K562 (cell line): ENCODE results near the gene LEO1.

ENCODE experiments used
- GABPA ChIP-seq: fragments of 200-800 bp; sonication (Bioruptor generic); conservative IDR thresholded peaks from 2 replicates; pipeline ENCODE4 v1.6.1; 2016; ENCODE audit warnings: low read depth, missing genetic modification characterization, missing compliant biosample characterization
- TAF15 ChIP-seq: fragments of 200-400 bp; formaldehyde crosslinking; IDR thresholded peaks from 2 replicates; pipeline ENCODE4 v1.6.1; 2017; ENCODE audit warnings: mild to moderate bottlenecking, low read depth, low read length, moderate library complexity
- ZBTB1 ChIP-seq: sonication (generic); formaldehyde crosslinking; IDR thresholded peaks from 2 replicates; pipeline ENCODE4 v1.8.1; 2023; ENCODE audit warnings: missing genetic modification reagents, low read depth, mild to moderate bottlenecking, borderline replicate concordance
- TF ChIP-seq, protein P1 (sequence below): fragments of 250-450 bp; sonication (Bioruptor Pico); IDR thresholded peaks from 2 replicates; pipeline ENCODE4 v1.9.0; 2021; ENCODE audit warnings: mild to moderate bottlenecking, inconsistent platforms

- TF ChIP-seq ZBTB1 (CRISPR knock-in tag) = no peak
- no peak for TF ChIP-seq GABPA
- TF ChIP-seq TAF15 = no peak
- TF ChIP-seq, protein P1, sequence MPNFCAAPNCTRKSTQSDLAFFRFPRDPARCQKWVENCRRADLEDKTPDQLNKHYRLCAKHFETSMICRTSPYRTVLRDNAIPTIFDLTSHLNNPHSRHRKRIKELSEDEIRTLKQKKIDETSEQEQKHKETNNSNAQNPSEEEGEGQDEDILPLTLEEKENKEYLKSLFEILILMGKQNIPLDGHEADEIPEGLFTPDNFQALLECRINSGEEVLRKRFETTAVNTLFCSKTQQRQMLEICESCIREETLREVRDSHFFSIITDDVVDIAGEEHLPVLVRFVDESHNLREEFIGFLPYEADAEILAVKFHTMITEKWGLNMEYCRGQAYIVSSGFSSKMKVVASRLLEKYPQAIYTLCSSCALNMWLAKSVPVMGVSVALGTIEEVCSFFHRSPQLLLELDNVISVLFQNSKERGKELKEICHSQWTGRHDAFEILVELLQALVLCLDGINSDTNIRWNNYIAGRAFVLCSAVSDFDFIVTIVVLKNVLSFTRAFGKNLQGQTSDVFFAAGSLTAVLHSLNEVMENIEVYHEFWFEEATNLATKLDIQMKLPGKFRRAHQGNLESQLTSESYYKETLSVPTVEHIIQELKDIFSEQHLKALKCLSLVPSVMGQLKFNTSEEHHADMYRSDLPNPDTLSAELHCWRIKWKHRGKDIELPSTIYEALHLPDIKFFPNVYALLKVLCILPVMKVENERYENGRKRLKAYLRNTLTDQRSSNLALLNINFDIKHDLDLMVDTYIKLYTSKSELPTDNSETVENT (CRISPR knock-in tag) = no peak
These were observed 54.1 kb downstream of the LEO1 start for GRCh38 chr15:51917493-51917892.
